ENCODE measurements around the gene SYNGR3. TPM values are rescaled to one million over a fixed set of nuclear protein-coding genes. Genes with fewer than 3 reads are reported as not detected.

SYNGR3 gene
- polyA plus RNA-seq, 2 of the 4 experiments (the other 2 are of a cell fraction): 4.1 to 4.9 TPM

DNA sequence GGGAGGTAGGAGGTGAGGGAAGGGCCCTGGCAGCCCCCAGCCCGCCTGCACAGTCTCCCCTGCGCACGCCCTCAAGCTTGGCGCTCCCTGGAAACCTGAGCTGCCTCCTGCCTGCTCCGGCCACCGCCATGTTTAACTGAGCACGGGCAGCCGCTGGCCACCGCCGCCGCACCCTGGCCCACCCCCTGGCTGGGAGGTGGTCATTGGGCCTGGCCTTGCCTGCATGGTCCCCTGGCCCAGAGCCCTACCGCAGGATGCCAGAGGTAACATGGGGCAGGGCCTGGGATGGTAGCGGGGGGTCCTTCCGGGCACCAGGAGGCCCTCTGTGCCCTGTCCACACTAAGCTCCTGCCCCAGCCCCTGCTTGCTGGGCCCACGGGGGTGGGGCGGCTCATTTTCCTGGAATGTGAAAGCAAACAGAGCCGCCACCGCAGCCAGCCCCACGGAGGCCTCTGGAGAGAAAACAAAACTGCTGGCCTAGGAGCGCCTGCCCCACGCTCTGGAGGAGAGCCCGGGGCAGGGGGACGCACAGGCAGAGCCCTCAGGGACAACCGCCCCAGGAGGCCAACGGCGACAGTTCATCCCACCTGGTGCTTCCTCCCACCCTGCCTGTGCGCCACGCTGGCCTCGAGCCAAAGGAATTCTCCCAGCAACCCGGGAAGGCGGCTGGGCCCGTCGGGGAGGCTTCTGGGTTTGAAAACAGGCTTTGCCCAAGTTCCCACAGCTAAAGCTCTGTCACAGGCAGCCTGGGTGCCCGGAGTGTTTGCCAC is 45.8 kb downstream of the SYNGR3 start:
- ChIA-PET POLR2A (interaction anchor here (1.2 kb wide), 1 partner anchor 12 kb away, joined by 3 read pairs; the partner anchor contains the start of genes NTHL1 and TSC2), CTCF (interaction anchor here (0.6 to 3.1 kb wide), 10 partner anchors 8 to 105 kb away, joined by 3 to 20 read pairs (median 4); partner anchors contain the start of genes NPW, NTHL1 and TSC2)
- Histone ChIP-seq H3K4me3 (0 out of 3 replicates have a peak overlapping the region, but pooled peaks have one; percentile 3), H3K4me2 (peak overlapping the region; percentile 88), H3K9me3 (no peaks in the 10 kb centered on the region), H3K27ac (peak overlapping the region; percentile 90 to 93), H3K4me1 (peaks cover 83% of the 10 kb centered on the region)
- DNase-seq (ENCODE audit: low read depth in 1 of 2, low spot score in 1 of 2) (peak in 1 of 2 experiments; percentile 84), FAIRE-seq (no peak), ATAC-seq (peak; percentile 7 to 46; a peak in 5 of 6 replicates)
- WGBS (ENCODE audit: missing lambda C conversion rate): 28% methylated on average over 18 of the region's 34 CpGs
- TF ChIP-seq, protein P1, sequence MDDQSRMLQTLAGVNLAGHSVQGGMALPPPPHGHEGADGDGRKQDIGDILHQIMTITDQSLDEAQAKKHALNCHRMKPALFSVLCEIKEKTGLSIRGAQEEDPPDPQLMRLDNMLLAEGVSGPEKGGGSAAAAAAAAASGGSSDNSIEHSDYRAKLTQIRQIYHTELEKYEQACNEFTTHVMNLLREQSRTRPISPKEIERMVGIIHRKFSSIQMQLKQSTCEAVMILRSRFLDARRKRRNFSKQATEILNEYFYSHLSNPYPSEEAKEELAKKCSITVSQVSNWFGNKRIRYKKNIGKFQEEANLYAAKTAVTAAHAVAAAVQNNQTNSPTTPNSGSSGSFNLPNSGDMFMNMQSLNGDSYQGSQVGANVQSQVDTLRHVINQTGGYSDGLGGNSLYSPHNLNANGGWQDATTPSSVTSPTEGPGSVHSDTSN (IDR thresholded peaks at IDR 0.05): no peak; the same call in 1 of the 2 replicates
- TF ChIP-seq RCOR1 (IDR thresholded peaks at IDR 0.05; ENCODE audit: low read depth, low read length) (no peak), ZFP36 (IDR thresholded peaks at IDR 0.05; ENCODE audit: borderline replicate concordance, partially characterized antibody) (no peak), RARB (CRISPR knock-in tag; IDR thresholded peaks at IDR 0.05) (no peak), ZC3H11A (IDR thresholded peaks at IDR 0.05) (no peak), TFCP2L1 (CRISPR knock-in tag; IDR thresholded peaks at IDR 0.05) (no peak; the same call in 1 of the 2 replicates), CHD4 (IDR thresholded peaks at IDR 0.05; ENCODE audit: borderline replicate concordance) (no peak), POLR2AphosphoS2 (conservative IDR thresholded peaks at IDR 0.05; ENCODE audit: low read length) (no peak), POLR2A (IDR thresholded peaks at IDR 0.05; ENCODE audit: low read length) (peak; percentile 23; the same call in 1 of the 2 replicates), CTCF (IDR thresholded peaks at IDR 0.05) (no peak), FOXS1 (CRISPR knock-in tag; IDR thresholded peaks at IDR 0.05) (no peak), E2F6 (IDR thresholded peaks at IDR 0.05; ENCODE audit: borderline replicate concordance, low read depth) (no peak), ELK1 (IDR thresholded peaks at IDR 0.05; ENCODE audit: low read depth, low read length) (no peak), HEYL (CRISPR knock-in tag; IDR thresholded peaks at IDR 0.05) (no peak), RAD21 (conservative IDR thresholded peaks at IDR 0.05 in 1 of 2, IDR thresholded peaks at IDR 0.05 in 1 of 2) (no peak; a peak in 1 of 5 replicates), NFE2L2 (conservative IDR thresholded peaks at IDR 0.05; ENCODE audit: low read length) (no peak), NR3C1 (IDR thresholded peaks at IDR 0.05) (no peak), MAFK (IDR thresholded peaks at IDR 0.05; ENCODE audit: partially characterized antibody) (no peak), MAZ (IDR thresholded peaks at IDR 0.05; ENCODE audit: borderline replicate concordance, low read depth, low read length) (0 out of 2 replicates have a peak, but pooled peaks have one; percentile 53), NPAS2 (CRISPR knock-in tag; IDR thresholded peaks at IDR 0.05; ENCODE audit: borderline replicate concordance) (no peak), EHMT2 (IDR thresholded peaks at IDR 0.05; ENCODE audit: low read depth) (no peak), ZNF302 (CRISPR knock-in tag; IDR thresholded peaks at IDR 0.05) (no peak), TP53 (CRISPR knock-in tag; IDR thresholded peaks at IDR 0.05) (no peak), HOXB5 (CRISPR knock-in tag; IDR thresholded peaks at IDR 0.05) (0 out of 2 replicates have a peak, but pooled peaks have one; percentile 67), CBX2 (IDR thresholded peaks at IDR 0.05; ENCODE audit: borderline replicate concordance, low read depth) (no peak), MAX (IDR thresholded peaks at IDR 0.05) (peak; percentile 70; the same call in 1 of the 2 replicates), PHF8 (IDR thresholded peaks at IDR 0.05; ENCODE audit: borderline replicate concordance, low read depth) (no peak), FOSL2 (IDR thresholded peaks at IDR 0.05) (no peak), FOSL2 (CRISPR knock-in tag; IDR thresholded peaks at IDR 0.05) (no peak), FOSB (CRISPR knock-in tag; IDR thresholded peaks at IDR 0.05) (no peak), ATOH8 (CRISPR knock-in tag; IDR thresholded peaks at IDR 0.05; ENCODE audit: low read depth) (no peak), KDM5A (IDR thresholded peaks at IDR 0.05) (no peak)
- TF ChIP-seq, protein P2, sequence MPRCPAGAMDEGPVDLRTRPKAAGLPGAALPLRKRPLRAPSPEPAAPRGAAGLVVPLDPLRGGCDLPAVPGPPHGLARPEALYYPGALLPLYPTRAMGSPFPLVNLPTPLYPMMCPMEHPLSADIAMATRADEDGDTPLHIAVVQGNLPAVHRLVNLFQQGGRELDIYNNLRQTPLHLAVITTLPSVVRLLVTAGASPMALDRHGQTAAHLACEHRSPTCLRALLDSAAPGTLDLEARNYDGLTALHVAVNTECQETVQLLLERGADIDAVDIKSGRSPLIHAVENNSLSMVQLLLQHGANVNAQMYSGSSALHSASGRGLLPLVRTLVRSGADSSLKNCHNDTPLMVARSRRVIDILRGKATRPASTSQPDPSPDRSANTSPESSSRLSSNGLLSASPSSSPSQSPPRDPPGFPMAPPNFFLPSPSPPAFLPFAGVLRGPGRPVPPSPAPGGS (IDR thresholded peaks at IDR 0.05): no peak
- TF ChIP-seq, protein P3, sequence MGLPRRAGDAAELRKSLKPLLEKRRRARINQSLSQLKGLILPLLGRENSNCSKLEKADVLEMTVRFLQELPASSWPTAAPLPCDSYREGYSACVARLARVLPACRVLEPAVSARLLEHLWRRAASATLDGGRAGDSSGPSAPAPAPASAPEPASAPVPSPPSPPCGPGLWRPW (IDR thresholded peaks at IDR 0.05): no peak

Measured in A549 (cell line).